HPDE6-E6E7 (cell line): Measurements from ENCODE around the gene NTM.
"Not testable (repeated sequence)": the region's sequence is repeated elsewhere in the genome, so short reads cannot be mapped to it uniquely, and the experiment has no call there.

ENCODE experiments used
- DNase-seq: peaks from one replicate; pipeline ENCODE4 v3.0.0; 2011; ENCODE audit warnings: missing footprints; ENCODE audit errors: extremely low spot score

The NTM gene

DNA sequence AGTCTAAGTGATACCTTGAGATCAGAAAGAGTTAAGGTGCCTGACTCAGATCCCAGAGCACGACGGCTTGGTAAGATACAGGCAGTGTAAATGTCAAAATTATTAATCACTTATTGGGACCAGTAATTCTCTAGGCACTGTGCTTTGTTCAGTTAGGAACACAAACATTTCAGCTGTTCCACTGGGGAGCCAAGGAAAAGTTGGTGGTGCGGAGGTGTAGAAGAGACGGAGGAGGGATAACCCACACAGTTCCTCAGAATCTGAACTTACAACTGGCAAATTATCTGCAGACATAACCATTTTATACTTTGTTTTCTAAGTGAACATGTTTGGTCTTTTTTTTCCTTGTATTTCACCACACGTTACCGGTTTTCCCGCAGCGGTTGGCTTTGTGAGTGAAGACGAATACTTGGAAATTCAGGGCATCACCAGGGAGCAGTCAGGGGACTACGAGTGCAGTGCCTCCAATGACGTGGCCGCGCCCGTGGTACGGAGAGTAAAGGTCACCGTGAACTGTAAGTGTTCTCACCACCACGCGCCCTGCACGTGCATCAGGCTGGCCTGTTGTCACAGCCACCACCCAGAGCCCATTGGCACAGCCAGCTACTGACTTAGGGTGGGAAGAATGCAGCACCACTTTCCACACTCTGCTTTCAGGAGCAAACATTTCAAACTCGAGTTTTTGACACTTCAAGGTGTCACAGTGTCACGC is 937.0 kb downstream of the NTM start:
- no peak for DNase-seq

DNA sequence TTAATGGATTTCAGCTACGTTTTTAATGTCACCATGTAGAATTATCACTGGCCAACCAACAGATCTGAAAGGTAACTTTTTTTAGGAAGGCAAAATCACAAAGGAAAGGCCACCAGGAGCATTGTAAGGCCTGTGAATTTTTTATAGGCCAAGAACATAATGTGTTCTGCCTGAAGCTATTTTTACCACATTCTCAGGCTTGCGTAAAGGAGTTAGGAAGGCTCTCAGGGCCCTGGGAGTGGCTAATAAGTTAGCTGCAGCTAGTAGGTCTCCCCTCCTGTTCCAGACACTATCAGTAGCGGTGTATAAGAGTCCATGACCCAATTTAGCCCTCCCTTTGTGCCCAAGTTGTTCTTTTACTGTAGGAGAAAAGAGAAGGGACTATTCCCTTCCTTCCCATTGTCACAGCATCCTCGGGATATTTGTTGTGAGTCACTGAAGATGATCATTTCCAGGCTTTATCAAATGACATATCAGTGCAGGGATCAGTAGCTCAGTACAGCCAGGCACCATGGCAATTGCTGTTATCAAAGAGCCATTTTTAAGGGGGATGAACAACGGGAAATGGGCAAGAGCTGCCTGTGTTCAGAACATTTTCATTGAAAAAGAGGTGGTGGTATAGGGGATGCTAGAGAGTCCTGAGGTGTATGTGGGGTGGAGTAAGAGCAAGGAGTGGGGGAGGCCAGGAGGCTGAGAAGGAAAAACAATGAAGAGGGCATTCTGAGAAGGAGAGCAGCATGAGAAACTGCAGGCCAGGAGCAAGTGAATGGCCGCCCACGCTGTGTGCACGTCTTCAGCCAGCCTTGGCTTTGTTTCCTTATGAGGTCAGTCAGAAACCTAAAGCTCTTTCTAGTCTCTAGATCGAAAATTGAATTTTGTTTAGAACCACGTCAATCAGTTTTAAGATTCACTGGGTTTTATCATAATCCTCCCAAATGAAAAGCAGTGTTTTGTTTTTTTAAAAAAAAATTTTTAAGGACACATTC is 940.3 kb downstream of the NTM start:
- DNase-seq: no peak

DNA sequence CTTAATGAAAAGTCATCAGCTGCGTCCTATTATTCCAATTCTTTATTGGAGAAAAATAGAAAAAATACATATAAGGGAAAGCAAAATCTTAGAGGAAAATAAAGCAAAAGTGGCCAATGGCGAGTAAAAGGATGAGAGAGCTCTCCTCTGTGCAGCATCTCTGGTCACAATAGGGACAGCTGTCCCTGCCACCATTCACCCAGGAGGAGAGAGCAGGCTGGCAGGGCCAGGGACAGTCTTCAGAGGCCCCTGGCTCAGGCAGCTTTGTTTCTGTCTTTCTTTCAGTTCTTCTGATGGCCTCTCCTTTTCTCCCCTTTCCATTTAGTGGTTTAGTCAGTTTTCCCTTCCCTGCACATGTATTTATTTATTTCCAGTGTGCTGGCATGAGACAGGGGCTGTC is 941.3 kb downstream of the NTM start:
- DNase-seq: no peak

DNA sequence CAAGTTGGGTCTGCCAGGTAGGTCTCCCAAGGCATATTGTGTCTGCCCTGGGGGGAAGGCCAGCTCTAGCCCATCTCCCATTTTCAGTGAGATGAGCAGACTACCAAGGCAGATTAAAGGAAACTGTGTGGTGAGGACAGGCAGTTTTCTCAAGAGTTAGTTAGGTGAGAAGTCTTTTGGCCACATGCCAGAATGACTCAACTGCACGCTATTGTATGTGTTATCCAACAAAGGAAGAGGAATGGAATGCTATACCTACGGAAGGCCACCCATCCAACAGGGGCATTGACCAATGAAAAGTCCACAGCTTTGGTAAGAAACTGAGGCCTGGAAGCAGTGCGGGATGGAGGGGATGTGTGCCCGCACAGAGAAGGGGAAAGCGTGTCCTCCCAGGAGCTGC is 941.7 kb downstream of the NTM start:
- DNase-seq: no peak

DNA sequence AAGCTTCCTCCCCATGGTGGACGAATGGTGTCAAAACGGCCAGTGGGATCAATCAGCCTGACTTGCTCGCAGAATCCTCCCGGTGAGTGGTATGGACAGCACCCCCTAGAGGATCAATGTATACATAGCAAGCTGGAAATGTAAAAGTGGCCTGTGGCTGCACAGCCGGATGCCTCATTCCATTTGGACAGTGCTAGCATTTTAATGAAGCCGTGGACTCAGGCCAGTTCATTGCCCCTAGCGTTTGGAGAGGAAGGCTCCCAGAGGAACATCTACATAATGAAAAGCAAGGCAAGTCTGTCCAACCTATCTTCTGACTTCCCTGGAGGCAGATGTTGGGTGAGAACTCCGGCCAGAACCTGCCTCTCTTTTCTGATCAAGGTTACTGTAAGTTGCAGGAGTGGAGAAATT is 942.3 kb downstream of the NTM start:
- DNase-seq: no peak

DNA sequence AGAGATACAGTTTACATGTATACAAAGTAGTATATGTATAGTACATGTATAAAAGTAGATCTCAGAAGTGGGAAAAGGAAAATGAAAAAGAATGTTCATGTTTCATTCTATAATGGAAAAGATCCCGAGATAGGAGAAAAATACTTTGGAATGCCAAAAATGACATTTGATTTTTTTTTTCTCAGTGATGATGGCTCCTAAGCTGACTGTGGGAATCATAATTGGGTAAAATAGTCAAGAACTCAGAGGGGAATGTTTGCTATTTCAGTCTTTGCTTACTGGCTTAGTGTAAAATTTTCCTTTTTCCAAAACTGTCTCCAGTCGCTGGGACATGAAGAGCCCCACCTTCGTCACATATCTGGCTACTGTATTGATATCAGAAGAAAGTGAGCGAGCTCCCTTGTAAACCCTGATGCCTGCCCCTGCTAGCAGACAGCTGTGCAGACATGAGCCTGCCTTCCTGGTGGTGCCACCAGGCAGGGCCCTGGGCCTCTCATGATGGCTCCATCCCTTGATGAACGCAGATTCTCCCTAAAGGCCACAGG is 944.6 kb downstream of the NTM start:
- DNase-seq: no peak

DNA sequence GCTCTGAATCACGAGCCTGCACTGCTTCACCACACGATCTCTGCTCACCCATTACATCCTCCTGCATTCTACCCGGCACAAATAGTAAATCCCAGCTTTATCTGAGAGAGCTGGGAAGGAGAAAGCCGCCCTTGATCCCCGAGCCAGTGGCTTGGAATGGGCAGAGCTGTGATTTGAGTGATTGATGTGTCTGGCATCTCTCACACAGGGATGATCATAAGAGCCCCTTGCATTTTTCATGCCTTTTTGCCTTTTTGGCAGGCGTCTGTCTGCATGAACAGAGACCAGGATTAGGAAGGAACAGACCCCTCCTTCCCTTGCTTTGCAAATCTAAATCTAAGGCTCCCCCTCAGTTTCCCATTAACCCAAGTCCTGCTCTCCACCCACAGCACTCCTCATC is 945.3 kb downstream of the NTM start:
- no peak for DNase-seq

DNA sequence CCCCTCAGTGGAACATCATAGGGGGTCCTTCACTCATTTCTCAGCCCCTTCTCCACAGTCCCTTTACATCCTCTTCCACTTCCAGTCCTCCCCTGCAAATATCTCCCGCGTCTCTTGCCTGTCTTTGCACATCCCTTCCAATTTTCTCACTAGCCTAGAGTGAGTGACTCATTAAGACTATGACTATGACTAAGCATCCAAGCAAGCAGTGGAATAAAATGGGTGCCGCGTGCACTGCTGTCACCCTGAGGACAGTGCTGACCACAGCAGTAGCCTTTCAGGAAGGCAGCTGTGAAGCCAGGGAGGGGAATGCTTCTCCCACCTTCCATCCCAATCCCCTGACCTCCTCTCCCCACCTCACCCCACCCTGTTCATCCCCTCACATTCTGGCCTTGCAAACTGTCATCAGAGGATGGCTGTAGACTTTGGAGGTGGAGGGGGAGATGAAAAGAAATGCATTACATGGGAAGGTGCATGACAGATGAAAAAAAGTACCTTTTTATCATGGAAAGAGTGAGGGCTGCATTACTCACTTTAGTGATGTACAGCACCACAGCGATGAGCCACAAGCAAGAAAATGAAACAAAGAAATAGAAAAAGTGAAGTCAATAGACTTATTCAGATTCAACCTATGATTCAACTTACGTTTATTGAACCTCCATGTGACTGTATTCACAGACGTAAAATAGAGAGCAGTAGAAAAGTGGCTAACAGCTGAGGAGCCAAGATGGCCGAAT is 948.2 kb downstream of the NTM start:
- peak; percentile 3 for DNase-seq

DNA sequence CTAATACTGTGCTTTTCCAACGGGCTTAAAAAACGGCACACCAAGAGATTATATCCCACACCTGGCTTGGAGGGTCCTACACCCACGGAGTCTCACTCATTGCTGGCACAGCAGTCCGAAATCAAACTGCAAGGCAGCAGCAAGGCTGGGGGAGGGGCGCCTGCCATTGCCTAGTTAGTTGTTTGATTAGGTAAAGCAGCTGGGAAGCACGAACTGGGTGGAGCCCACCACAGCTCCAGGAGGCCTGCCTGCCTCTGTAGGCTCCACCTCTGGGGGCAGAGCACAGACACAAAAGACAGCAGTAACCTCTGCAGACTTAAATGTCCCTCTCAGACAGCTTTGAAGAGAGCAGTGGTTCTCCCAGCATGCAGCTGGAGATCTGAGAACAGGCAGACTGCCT is 949.0 kb downstream of the NTM start:
- DNase-seq: not testable (repeated sequence)

DNA sequence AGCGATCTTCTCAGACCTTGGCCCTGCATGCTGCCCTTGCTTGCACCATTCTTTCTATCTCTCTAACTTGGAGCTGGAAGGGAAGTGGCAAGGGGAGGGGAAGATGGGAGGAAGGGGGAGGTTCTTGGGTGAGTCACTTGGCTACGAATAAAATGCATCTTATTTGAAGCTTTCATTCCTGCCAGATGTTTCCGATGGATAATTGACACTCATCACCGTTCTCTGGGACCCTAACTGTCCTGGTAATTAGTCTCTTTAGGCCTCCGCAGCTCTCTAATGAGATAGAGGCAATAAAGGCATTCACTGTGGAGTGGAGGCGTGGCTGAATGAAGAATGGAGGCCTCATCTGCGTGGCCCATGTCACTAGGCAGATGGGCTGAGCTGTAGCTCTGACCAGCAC is 960.1 kb downstream of the NTM start:
- DNase-seq: no peak

DNA sequence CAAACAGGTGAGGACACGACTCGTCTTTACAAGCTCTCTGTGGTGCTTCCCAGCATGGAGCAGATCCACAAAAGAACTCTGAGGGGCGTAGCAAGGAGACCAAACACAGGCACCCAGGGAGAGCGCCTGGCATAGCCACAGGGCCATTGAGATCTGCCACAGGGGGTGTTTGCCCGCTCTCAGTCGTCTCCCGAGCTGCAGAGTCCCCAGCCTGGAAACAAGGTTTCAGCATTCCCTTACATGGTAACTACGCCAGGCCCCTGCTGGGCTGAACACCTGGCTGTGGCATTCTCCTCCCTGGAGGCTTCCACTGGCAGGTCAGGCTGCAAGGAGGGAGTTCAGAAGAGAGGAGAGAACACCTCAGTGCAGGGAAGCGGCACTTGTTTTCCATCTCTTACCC is 962.1 kb downstream of the NTM start:
- no peak for DNase-seq

DNA sequence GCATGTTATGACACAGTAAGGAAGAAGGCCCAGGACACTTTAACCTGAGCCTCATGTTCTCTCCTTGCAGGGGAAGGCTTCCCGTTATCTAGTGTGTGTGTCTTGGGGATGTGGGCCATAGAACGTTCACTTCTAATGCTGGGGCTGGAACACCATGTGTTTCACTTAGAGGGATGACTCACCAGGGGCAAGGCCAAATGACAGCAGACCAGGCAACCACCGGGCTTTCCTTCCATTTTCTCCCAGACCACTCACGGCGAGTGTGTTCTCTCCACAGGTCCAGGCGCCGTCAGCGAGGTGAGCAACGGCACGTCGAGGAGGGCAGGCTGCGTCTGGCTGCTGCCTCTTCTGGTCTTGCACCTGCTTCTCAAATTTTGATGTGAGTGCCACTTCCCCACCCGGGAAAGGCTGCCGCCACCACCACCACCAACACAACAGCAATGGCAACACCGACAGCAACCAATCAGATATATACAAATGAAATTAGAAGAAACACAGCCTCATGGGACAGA is 964.4 kb downstream of the NTM start:
- no peak for DNase-seq

DNA sequence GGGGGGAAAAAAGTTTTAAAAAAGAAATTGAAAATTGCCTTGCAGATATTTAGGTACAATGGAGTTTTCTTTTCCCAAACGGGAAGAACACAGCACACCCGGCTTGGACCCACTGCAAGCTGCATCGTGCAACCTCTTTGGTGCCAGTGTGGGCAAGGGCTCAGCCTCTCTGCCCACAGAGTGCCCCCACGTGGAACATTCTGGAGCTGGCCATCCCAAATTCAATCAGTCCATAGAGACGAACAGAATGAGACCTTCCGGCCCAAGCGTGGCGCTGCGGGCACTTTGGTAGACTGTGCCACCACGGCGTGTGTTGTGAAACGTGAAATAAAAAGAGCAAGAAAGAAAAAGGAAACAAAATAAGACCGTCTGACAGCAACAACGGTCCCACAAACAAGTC is 964.9 kb downstream of the NTM start:
- DNase-seq: no peak

DNA sequence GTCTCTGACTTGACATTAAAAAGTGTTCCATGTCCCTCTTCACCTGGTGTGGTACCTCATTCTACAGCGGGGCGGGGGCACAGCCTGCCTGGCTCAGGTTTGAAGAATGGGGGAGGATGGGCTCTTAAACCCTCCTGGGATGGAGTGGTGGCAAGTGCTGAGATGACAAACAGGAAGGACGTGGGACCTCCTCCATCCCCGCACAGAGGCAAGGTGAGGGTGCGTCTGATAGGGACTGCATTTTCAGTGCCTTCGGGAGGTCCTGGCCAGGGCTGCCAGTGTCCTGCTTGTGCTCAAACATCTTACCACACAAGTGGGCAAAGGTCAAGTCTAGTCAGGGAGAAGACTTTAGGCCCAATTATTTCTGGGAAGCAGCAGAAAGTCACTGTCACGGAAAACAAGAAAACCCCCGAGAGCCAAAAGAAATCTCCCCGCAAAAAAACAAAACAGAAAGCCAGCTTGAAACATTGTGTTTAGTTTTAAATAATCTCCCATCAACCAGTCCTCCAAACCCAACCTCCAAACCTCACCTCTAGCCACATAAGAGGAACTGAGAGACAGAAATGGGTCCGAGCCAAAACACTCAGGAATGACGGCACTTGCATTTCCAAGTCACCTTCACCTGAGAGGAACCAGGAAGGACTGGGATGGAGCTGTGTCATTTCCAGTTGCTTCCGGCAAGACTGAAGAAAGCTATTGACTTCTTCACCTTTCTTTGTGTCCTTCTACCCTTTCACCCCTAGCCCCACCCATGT is 966.5 kb downstream of the NTM start:
- DNase-seq: no peak

DNA sequence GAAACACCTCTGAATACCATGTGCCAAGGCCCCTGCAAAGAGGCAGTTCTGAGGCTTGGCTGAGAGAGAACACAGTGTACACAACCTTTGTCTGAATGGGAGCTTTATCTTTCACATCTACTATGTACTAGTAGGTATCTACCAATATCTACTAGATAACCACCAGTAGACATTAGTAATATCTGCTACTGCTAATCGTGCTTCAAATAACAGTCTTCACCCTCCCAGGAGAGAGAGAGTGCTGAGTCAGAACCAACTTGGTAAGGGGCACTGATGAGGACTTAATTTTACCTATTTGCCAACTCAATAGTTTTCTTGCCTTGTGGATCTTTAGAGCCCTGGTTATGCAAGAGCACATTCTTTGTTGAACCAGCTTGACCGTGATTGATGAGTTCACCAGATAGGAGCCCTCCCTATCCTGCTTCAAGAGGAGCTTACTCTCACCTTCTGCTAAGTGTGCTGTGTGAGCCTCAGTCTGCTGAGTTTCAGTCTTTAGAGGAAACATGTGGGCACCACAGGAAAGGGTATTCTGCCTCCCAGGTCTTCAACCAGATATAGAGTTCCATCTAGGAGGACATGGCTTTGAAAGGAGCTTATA is 967.5 kb downstream of the NTM start:
- DNase-seq: no peak

DNA sequence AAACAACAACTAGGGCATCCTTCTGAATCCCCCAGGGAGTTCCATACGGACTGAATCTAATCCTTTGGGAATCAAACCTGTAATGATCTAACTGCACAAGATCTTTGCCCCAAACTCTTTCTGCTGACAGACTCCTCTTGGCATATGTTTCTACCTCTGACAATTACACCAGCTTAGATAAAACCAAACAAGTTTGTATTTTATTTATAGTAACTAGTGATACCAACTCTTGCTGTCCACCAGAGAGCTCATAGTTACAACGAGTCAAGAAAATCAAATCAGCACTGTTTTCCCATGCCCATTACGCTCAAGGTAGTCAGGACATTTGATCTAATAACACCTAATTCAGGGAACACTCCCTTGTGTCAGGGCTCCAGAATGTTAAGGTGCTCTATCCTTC is 972.0 kb downstream of the NTM start:
- no peak for DNase-seq

DNA sequence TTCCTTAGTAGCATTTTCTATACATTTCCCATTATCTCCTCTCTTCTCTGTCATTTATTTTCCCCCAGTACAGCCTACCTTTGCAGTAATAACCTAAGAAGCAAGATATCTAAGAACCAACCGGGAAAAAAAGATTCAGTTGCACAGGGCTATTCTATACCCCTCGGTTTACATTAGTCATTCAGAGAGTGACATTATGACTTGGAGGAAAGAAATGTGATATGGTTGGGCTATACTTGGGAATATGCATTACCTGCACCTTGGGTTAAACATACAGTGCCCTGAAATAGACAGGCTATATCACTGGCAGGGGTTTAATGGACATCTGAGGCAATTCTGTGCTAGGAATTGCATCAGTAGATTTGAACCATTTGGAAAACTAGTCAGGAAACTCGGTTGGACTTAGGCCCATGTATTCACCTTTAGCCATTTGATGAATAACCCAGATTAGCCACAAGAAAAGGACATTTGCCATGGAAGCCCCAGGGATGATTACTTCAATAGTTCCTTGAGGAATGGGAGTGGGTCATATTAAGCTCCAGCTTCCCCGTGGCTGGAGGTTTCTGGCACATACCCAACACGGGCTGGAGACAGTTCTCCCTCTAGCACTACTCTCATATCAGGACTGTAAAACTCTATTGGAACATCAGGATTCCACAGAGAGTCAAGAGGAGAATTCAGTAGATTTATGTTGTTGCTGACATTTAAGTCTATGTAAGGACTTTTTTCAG is 973.2 kb downstream of the NTM start:
- DNase-seq: no peak

DNA sequence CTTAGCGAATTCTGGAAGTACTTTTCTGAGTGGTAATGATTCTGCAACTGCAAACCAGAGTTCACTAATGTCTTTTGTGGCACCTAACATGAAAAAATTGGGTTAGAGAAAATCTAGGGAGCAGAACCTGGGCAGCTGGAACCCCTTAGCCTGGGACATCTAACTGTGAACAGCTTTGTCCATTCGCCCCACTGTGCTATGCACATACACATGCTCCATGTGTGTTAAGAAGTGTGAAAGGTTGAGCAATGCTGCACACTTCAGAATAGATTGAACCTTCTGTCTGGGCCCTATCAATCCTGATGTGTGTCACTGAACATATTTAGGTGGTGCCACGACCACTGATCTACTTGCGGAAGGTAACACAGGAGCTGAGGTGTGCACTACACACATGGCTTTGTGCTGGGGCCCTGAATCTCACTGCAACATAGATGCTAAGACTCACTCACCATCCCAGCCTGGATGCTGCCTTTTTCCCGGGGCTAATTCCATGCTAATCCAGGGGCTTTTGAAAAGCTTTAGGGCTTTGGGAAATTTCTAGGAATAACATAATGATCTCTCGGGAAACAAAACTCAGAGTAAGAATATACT is 976.2 kb downstream of the NTM start:
- no peak for DNase-seq
